ENCODE results near the gene TCP10L.

DNA sequence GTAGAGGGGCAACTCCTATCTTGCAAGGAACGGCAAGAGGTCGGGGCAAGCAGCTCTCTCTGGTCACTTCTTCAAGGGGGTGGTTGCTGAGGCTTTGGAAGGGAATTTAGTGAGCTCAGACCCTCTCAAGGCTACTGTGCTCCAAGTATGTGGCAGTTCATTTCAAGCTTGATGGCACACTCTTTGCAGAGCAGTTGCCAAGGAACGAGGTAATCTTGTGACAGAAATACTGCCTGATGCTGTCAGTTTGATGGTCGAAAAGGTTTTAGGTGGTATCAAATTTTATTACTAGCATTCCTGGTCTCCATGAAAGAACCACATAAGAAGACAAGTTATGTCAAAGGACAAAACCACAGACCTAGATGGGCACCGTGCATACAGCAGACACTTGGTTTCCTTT is 13.8 kb upstream of the TCP10L start:
- TF ChIP-seq POLR2A (IDR thresholded peaks at IDR 0.05) (no peak), EP300 (IDR thresholded peaks at IDR 0.05) (no peak)
- TF ChIP-seq, protein P1, sequence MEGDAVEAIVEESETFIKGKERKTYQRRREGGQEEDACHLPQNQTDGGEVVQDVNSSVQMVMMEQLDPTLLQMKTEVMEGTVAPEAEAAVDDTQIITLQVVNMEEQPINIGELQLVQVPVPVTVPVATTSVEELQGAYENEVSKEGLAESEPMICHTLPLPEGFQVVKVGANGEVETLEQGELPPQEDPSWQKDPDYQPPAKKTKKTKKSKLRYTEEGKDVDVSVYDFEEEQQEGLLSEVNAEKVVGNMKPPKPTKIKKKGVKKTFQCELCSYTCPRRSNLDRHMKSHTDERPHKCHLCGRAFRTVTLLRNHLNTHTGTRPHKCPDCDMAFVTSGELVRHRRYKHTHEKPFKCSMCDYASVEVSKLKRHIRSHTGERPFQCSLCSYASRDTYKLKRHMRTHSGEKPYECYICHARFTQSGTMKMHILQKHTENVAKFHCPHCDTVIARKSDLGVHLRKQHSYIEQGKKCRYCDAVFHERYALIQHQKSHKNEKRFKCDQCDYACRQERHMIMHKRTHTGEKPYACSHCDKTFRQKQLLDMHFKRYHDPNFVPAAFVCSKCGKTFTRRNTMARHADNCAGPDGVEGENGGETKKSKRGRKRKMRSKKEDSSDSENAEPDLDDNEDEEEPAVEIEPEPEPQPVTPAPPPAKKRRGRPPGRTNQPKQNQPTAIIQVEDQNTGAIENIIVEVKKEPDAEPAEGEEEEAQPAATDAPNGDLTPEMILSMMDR (IDR thresholded peaks at IDR 0.05): no peak

Data from tibial nerve (tissue), 4 donors.